NCI-H1930 (cell line): Measurements from ENCODE around the gene TPTE2.
"Not testable (repeated sequence)": the region's sequence is repeated elsewhere in the genome, so short reads cannot be mapped to it uniquely, and the experiment has no call there.

Experiments used
- DNase-seq, 2 experiments: peaks; one replicate each; lab custom pipeline; 2025; lab: John Stamatoyannopoulos, UW

TPTE2 gene

GRCh38 chr13:19561127-19561582 lies at the start of gene TPTE2:
TPTE2 (minus strand) TSS chr13:19561532; CDS start chr13:19503234, 58,298 bp downstream.
- DNase-seq = not testable (repeated sequence)

- DNase-seq = no peak
Observed at GRCh38 chr13:19607523-19608078, 46.3 kb upstream of the TPTE2 start.

- no peak for DNase-seq
Observed at GRCh38 chr13:19606737-19607136, 45.4 kb upstream of the TPTE2 start.

GRCh38 chr13:19606152-19606551 lies 44.8 kb upstream of the TPTE2 start:
- DNase-seq = no peak

GRCh38 chr13:19605161-19605955 lies 44.0 kb upstream of the TPTE2 start:
- no peak for DNase-seq

GRCh38 chr13:19604306-19604705 lies 43.0 kb upstream of the TPTE2 start:
- no peak for DNase-seq

GRCh38 chr13:19601749-19602725 lies 40.7 kb upstream of the TPTE2 start:
- peak; percentile 42 to 52 for DNase-seq

GRCh38 chr13:19597523-19597922 lies 36.2 kb upstream of the TPTE2 start:
- DNase-seq = no peak

- DNase-seq = no peak
Observed at GRCh38 chr13:19596960-19597361, 35.6 kb upstream of the TPTE2 start.

- DNase-seq = no peak
Observed at GRCh38 chr13:19596086-19596485, 34.8 kb upstream of the TPTE2 start.

- no peak for DNase-seq
Observed at GRCh38 chr13:19592657-19593180, 31.4 kb upstream of the TPTE2 start.

- DNase-seq = no peak
Observed at GRCh38 chr13:19591864-19592263, 30.5 kb upstream of the TPTE2 start.

GRCh38 chr13:19590423-19590822 lies 29.1 kb upstream of the TPTE2 start:
- DNase-seq = no peak

- no peak for DNase-seq
Observed at GRCh38 chr13:19589312-19589711, 28.0 kb upstream of the TPTE2 start.

- DNase-seq = peak; percentile 11 to 63
Observed at GRCh38 chr13:19587635-19588300, 26.4 kb upstream of the TPTE2 start.

- no peak for DNase-seq
Observed at GRCh38 chr13:19586904-19587634, 25.7 kb upstream of the TPTE2 start.

GRCh38 chr13:19581675-19582074 lies 20.3 kb upstream of the TPTE2 start:
- DNase-seq = no peak

- DNase-seq = no peak
Observed at GRCh38 chr13:19575230-19575629, 13.9 kb upstream of the TPTE2 start.

GRCh38 chr13:19573120-19573716 lies 11.9 kb upstream of the TPTE2 start:
- DNase-seq = no peak

- no peak for DNase-seq
Observed at GRCh38 chr13:19572280-19572679, 10.9 kb upstream of the TPTE2 start.
